Liver (tissue), 3 donors: ENCODE data around the gene INSR.

Experiments
- CTCF ChIP-seq: fragments of 150-350 bp; IDR thresholded peaks from 2 replicates; pipeline ENCODE4 v1.5.1; 2017; ENCODE audit warnings: improper control_type of control experiment, low read depth, low read length; ENCODE audit not compliant: missing input control
- GABPA ChIP-seq, 2 donors: IDR thresholded peaks in 1 of 2; conservative IDR thresholded peaks in 1 of 2; 2 replicates each; pipeline ENCODE4 v1.6.1; 2016; ENCODE audit warnings: antibody characterized with exemption in 2 of 2, mild to moderate bottlenecking in 1 of 2, moderate library complexity in 1 of 2
- RAD21 ChIP-seq, 2 donors: IDR thresholded peaks; 2 replicates each; pipeline ENCODE4 v1.6.1; 2016; ENCODE audit warnings: antibody characterized with exemption in 2 of 2, mild to moderate bottlenecking in 2 of 2
- REST ChIP-seq: IDR thresholded peaks from 2 replicates; pipeline ENCODE4 v1.6.1; 2016; ENCODE audit warnings: antibody characterized with exemption, mild to moderate bottlenecking
- SP1 ChIP-seq: IDR thresholded peaks from 2 replicates; pipeline ENCODE4 v1.6.1; 2018; ENCODE audit warnings: antibody characterized with exemption, mild to moderate bottlenecking
- donor health status: healthy.
- donor health status: healthy.

GRCh38 chr19:7063764-7064418 is 230.3 kb downstream of the INSR start:
- no peak for TF ChIP-seq RAD21 (IDR thresholded peaks at IDR 0.05)
- TF ChIP-seq SP1, result no peak
- TF ChIP-seq CTCF, result no peak
- no peak for TF ChIP-seq GABPA (IDR thresholded peaks at IDR 0.05 in 1 of 2, conservative IDR thresholded peaks at IDR 0.05 in 1 of 2)
- TF ChIP-seq REST, result no peak
